HepG2 (cell line): Measurements from ENCODE around the gene FGD5. TPM values are rescaled to one million over a fixed set of nuclear protein-coding genes. Genes with fewer than 3 reads are reported as not detected.

Experiments
- ATAC-seq: fragments of 200-7000 bp; cut with Tn5 transposase; 3 replicates; pipeline ENCODE4 v1.9.1; 2020; ENCODE audit warnings: mild to moderate bottlenecking, moderate library complexity
- BruUV-seq: library from RNA; stranded (reverse); fragments of 400-500 nt; replicated peaks from 2 replicates; lab custom pipeline; 2021; lab: Mats Ljungman, UMichigan
- CTCF ChIA-PET: fragments of 300-600 bp; formaldehyde crosslinking; extraction: SDS; loops from one replicate; lab custom pipeline; 2021; ENCODE audit warnings: low total read pairs, inconsistent platforms, low intra/inter-chr PET ratio; lab: Yijun Ruan, JAX
- POLR2A ChIA-PET: fragments of 350-600 bp; sonication (Branson Sonifier 250); formaldehyde crosslinking; loops from one replicate; lab custom pipeline; 2020; ENCODE audit warnings: antibody characterized with exemption, inconsistent platforms; lab: Yijun Ruan, JAX
- DNase-seq: peaks from one replicate; pipeline ENCODE4 v3.0.0-alpha.2; 2015; ENCODE audit warnings: low spot score
- FAIRE-seq: peaks from 3 replicates; lab custom pipeline; 2011; peaks lifted over from hg19 to GRCh38; lab: Jason Lieb, UNC
- H2AFZ ChIP-seq: one replicate; pipeline ENCODE4 v1.6.1; 2011; ENCODE audit warnings: low read length, inconsistent platforms
- H3K27ac ChIP-seq: fragments of 300-600 bp; 3 replicates; pipeline ENCODE4 v1.8.0; 2011; ENCODE audit warnings: mixed run types, mild to moderate bottlenecking, mixed read lengths, low read length, inconsistent platforms; ENCODE audit not compliant: insufficient read depth; ENCODE audit errors: extremely low read length
- H3K27me3 ChIP-seq, 2 experiments: fragments of 200-600 bp in 1 of 2; 2 replicates in 1 of 2; 3 replicates in 1 of 2; pipeline versions ENCODE4 v1.6.0 to v1.8.0; 2011; ENCODE audit warnings: low read length in 2 of 2, mild to moderate bottlenecking in 2 of 2, moderate library complexity in 2 of 2, inconsistent platforms in 1 of 2; ENCODE audit not compliant: insufficient read depth in 2 of 2, control insufficient read depth in 1 of 2
- H3K36me3 ChIP-seq, 2 experiments: fragments of 200-600 bp in 1 of 2; replicated peaks in 1 of 2; 2 replicates in 1 of 2; 3 replicates in 1 of 2; pipeline versions ENCODE4 v1.5.1 to v1.8.0; 2011; ENCODE audit warnings: low read length in 2 of 2, inconsistent platforms in 1 of 2; ENCODE audit not compliant: insufficient read depth in 2 of 2, control insufficient read depth in 1 of 2
- H3K4me1 ChIP-seq: 2 replicates; pipeline ENCODE4 v1.5.1; 2012; ENCODE audit warnings: low read length, inconsistent platforms; ENCODE audit not compliant: insufficient read depth
- H3K4me2 ChIP-seq: 2 replicates; pipeline ENCODE4 v1.6.0; 2011; ENCODE audit warnings: low read depth, low read length, inconsistent platforms
- H3K4me3 ChIP-seq, 3 experiments: fragments of 200-600 bp in 1 of 3; sonication (generic), shearing (Covaris generic) in 1 of 3; replicated peaks in 1 of 3; 2 replicates each; pipeline ENCODE4 v1.5.1; 2011 to 2016; ENCODE audit warnings: low read length in 3 of 3, inconsistent platforms in 2 of 3, low read depth in 2 of 3, mild to moderate bottlenecking in 2 of 3, control low read depth in 1 of 3, mixed read lengths in 1 of 3; ENCODE audit not compliant: insufficient read depth in 1 of 3
- H3K79me2 ChIP-seq: one replicate; pipeline ENCODE4 v1.6.1; 2011; ENCODE audit warnings: low read length, inconsistent platforms; ENCODE audit not compliant: insufficient read depth
- H3K9ac ChIP-seq: 2 replicates; pipeline ENCODE4 v1.6.0; 2011; ENCODE audit warnings: mild to moderate bottlenecking, low read depth, low read length, inconsistent platforms; ENCODE audit not compliant: insufficient read depth
- H3K9me3 ChIP-seq: 2 replicates; pipeline ENCODE4 v1.5.1; 2012; ENCODE audit warnings: mild to moderate bottlenecking, low read length
- H4K20me1 ChIP-seq: 2 replicates; pipeline ENCODE4 v1.6.0; 2011; ENCODE audit warnings: inconsistent platforms, mild to moderate bottlenecking, low read length, moderate library complexity; ENCODE audit not compliant: insufficient read depth
- CREM ChIP-seq, 2 experiments: sonication (generic) in 1 of 2; formaldehyde crosslinking in 1 of 2; IDR thresholded peaks; 2 replicates each; pipeline versions ENCODE4 v1.4.0 to v1.6.1; 2016 to 2020; ENCODE audit warnings: antibody characterized with exemption in 1 of 2, mild to moderate bottlenecking in 1 of 2, missing genetic modification reagents in 1 of 2
- KMT2A ChIP-seq: sonication (generic); formaldehyde crosslinking; IDR thresholded peaks from 2 replicates; pipeline ENCODE4 v1.4.0; 2020; ENCODE audit warnings: missing genetic modification reagents
- NR2F2 ChIP-seq: IDR thresholded peaks from 2 replicates; pipeline ENCODE4 v1.6.1; 2012; ENCODE audit warnings: low read depth, inconsistent platforms, borderline replicate concordance
- ONECUT2 ChIP-seq: sonication (generic); formaldehyde crosslinking; IDR thresholded peaks from 2 replicates; pipeline ENCODE4 v1.4.0; 2020; ENCODE audit warnings: missing genetic modification reagents
- RAD21 ChIP-seq: fragments of 450-650 bp; formaldehyde crosslinking; IDR thresholded peaks from 2 replicates; pipeline ENCODE4 v1.5.0; 2020; ENCODE audit warnings: mild to moderate bottlenecking
- RXRA ChIP-seq: sonication (generic); formaldehyde crosslinking; IDR thresholded peaks from 2 replicates; pipeline ENCODE4 v1.5.1; 2020; ENCODE audit warnings: missing genetic modification reagents
- SMARCC2 ChIP-seq: fragments of 450-650 bp; IDR thresholded peaks from 2 replicates; pipeline ENCODE4 v1.6.1; 2017; ENCODE audit warnings: antibody characterized with exemption, mild to moderate bottlenecking
- STAT5B ChIP-seq: sonication (generic); formaldehyde crosslinking; IDR thresholded peaks from 2 replicates; pipeline ENCODE4 v1.4.0; 2020; ENCODE audit warnings: missing genetic modification reagents
- ZNF326 ChIP-seq: sonication (generic); formaldehyde crosslinking; IDR thresholded peaks from 2 replicates; pipeline ENCODE4 v1.4.0; 2020; ENCODE audit warnings: missing genetic modification reagents, borderline replicate concordance
- WGBS: methylation state at CpG from one replicate; pipeline ENCODE4 v1.1.6; 2017; ENCODE audit warnings: low lambda C conversion rate; 5-methylcytosine and 5-hydroxymethylcytosine counted together
- in situ Hi-C: cut with HindIII; loops from 2 replicates; pipeline ENCODE4 v1.10.0; 2017; ENCODE audit warnings: low pct_unique_long_range_greater_than_20kb; ENCODE audit not compliant: extremely low pct_ligation_motif_present
- intact Hi-C: fragments of 100-400 bp; cut with micrococcal nuclease; formaldehyde crosslinking; loops from one replicate; pipeline ENCODE4 v1.10.0; 2022; ENCODE audit not compliant: unreplicated experiment
- polyA plus RNA-seq, 8 experiments: library from polyadenylated mRNA; depleted of rRNA in 3 of 8; stranded (reverse) in 7 of 8; unstranded in 1 of 8; fragments of >200 nt; fragmentation: Illumina TruSeq in 4 of 8; extraction: Trizol in 4 of 8; gene quantifications; 2 replicates each; pipeline versions ENCODE4 v1.2.1 to v1.2.3, GENCODE V29; 2011 to 2016; ENCODE audit warnings: low read depth in 4 of 8, missing spikeins in 1 of 8, mixed read lengths in 1 of 8; ENCODE audit not compliant: insufficient read depth in 1 of 8
- total RNA-seq, 5 experiments: library from RNA; depleted of rRNA; stranded (reverse); fragments of >200 nt; fragmentation: Illumina TruSeq; extraction: Trizol; gene quantifications; 2 replicates each; pipeline ENCODE4 v1.2.3, GENCODE V29; 2016; ENCODE audit warnings: low read depth in 1 of 5
- TF ChIP-seq, protein P1 (sequence below): sonication (generic); formaldehyde crosslinking; IDR thresholded peaks from 2 replicates; pipeline ENCODE4 v1.8.0; 2023; ENCODE audit warnings: mild to moderate bottlenecking, missing genetic modification reagents
- TF ChIP-seq, protein P2 (sequence below): sonication (generic); formaldehyde crosslinking; IDR thresholded peaks from 2 replicates; pipeline ENCODE4 v1.9.0; 2021; ENCODE audit warnings: missing genetic modification reagents, mild to moderate bottlenecking, borderline replicate concordance
- TF ChIP-seq, protein P3 (sequence below): sonication (generic); formaldehyde crosslinking; IDR thresholded peaks from 2 replicates; pipeline ENCODE4 v1.4.0; 2020; ENCODE audit warnings: missing genetic modification reagents
- TF ChIP-seq, protein P4 (sequence below): sonication (generic); formaldehyde crosslinking; IDR thresholded peaks from 2 replicates; pipeline ENCODE4 v1.4.0; 2020; ENCODE audit warnings: missing genetic modification reagents
- TF ChIP-seq, protein P5 (sequence below): sonication (generic); formaldehyde crosslinking; IDR thresholded peaks from 2 replicates; pipeline ENCODE4 v1.9.0; 2021; ENCODE audit warnings: missing genetic modification reagents, borderline replicate concordance

The FGD5 gene
- total and polyA plus RNA-seq, 2 of the 13 experiments (the other 11 are each of a cell fraction or from before 2014, with no cell fraction given) = 0.17 TPM; not detected in 1

DNA sequence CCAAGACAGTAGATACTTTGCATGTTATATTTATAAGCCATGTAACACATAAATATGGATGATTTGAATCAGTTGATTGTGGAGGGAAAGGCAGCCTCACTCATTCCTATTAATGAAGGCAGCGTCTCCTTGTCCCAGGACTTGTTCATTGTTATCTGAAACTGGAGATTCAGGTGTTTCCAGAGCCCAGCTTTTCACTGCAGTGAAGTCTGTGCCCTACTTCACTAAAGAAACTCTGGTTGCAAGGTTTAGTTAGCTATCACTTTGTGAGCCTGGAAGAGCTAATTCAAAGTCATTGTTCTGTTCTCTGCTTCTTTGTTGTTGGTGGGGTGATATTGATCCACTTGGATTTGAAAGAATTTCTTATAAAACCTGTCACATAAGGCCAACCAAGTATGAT lies 138.4 kb downstream of the FGD5 start:
- CTCF ChIA-PET = no interaction called here
- peaks cover 4% of the 10 kb centered on the region; the same call in 1 of the 2 replicates for H4K20me1 ChIP-seq
- H2AFZ ChIP-seq = no peak overlapping the region
- no TSS peak for BruUV-seq
- no peak overlapping the region for H3K4me2 ChIP-seq
- FAIRE-seq (no peak), ATAC-seq (no peak), DNase-seq (no peak)
- peaks cover 0 to 27% of the 10 kb centered on the region in 2 experiments; a peak in 2 of 5 replicates for H3K36me3 ChIP-seq
- in situ Hi-C loops (no loop called here), intact Hi-C loops (no loop called here)
- peaks cover 52% of the 10 kb centered on the region for H3K79me2 ChIP-seq
- H3K27me3 ChIP-seq = no peaks in the 10 kb centered on the region
- peaks cover 12% of the 10 kb centered on the region; the same call in 1 of the 2 replicates for H3K4me1 ChIP-seq
- no peak overlapping the region for H3K27ac ChIP-seq
- WGBS = 100% methylated on average over 1 of the region's 1 CpG
- POLR2A ChIA-PET = no interaction called here
- no peaks in the 10 kb centered on the region for H3K9me3 ChIP-seq
- no peak overlapping the region for H3K9ac ChIP-seq
- no peak overlapping the region for H3K4me3 ChIP-seq
- TF ChIP-seq RAD21 (CRISPR knock-in tag) = no peak
- no peak for TF ChIP-seq RXRA
- TF ChIP-seq ZNF326 (CRISPR knock-in tag) = no peak
- no peak for TF ChIP-seq SMARCC2
- no peak for TF ChIP-seq ONECUT2 (CRISPR knock-in tag)
- TF ChIP-seq, protein P1, sequence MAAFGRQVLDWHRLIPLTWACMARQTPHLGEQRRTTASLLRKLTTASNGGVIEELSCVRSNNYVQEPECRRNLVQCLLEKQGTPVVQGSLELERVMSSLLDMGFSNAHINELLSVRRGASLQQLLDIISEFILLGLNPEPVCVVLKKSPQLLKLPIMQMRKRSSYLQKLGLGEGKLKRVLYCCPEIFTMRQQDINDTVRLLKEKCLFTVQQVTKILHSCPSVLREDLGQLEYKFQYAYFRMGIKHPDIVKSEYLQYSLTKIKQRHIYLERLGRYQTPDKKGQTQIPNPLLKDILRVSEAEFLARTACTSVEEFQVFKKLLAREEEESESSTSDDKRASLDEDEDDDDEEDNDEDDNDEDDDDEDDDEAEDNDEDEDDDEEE (CRISPR knock-in tag) = no peak
- TF ChIP-seq STAT5B (CRISPR knock-in tag) = no peak
- TF ChIP-seq, protein P2, sequence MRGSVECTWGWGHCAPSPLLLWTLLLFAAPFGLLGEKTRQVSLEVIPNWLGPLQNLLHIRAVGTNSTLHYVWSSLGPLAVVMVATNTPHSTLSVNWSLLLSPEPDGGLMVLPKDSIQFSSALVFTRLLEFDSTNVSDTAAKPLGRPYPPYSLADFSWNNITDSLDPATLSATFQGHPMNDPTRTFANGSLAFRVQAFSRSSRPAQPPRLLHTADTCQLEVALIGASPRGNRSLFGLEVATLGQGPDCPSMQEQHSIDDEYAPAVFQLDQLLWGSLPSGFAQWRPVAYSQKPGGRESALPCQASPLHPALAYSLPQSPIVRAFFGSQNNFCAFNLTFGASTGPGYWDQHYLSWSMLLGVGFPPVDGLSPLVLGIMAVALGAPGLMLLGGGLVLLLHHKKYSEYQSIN (CRISPR knock-in tag) = no peak
- TF ChIP-seq, protein P3, sequence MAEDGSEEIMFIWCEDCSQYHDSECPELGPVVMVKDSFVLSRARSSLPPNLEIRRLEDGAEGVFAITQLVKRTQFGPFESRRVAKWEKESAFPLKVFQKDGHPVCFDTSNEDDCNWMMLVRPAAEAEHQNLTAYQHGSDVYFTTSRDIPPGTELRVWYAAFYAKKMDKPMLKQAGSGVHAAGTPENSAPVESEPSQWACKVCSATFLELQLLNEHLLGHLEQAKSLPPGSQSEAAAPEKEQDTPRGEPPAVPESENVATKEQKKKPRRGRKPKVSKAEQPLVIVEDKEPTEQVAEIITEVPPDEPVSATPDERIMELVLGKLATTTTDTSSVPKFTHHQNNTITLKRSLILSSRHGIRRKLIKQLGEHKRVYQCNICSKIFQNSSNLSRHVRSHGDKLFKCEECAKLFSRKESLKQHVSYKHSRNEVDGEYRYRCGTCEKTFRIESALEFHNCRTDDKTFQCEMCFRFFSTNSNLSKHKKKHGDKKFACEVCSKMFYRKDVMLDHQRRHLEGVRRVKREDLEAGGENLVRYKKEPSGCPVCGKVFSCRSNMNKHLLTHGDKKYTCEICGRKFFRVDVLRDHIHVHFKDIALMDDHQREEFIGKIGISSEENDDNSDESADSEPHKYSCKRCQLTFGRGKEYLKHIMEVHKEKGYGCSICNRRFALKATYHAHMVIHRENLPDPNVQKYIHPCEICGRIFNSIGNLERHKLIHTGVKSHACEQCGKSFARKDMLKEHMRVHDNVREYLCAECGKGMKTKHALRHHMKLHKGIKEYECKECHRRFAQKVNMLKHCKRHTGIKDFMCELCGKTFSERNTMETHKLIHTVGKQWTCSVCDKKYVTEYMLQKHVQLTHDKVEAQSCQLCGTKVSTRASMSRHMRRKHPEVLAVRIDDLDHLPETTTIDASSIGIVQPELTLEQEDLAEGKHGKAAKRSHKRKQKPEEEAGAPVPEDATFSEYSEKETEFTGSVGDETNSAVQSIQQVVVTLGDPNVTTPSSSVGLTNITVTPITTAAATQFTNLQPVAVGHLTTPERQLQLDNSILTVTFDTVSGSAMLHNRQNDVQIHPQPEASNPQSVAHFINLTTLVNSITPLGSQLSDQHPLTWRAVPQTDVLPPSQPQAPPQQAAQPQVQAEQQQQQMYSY (CRISPR knock-in tag) = no peak
- TF ChIP-seq, protein P4, sequence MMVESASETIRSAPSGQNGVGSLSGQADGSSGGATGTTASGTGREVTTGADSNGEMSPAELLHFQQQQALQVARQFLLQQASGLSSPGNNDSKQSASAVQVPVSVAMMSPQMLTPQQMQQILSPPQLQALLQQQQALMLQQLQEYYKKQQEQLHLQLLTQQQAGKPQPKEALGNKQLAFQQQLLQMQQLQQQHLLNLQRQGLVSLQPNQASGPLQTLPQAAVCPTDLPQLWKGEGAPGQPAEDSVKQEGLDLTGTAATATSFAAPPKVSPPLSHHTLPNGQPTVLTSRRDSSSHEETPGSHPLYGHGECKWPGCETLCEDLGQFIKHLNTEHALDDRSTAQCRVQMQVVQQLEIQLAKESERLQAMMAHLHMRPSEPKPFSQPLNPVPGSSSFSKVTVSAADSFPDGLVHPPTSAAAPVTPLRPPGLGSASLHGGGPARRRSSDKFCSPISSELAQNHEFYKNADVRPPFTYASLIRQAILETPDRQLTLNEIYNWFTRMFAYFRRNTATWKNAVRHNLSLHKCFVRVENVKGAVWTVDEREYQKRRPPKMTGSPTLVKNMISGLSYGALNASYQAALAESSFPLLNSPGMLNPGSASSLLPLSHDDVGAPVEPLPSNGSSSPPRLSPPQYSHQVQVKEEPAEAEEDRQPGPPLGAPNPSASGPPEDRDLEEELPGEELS (CRISPR knock-in tag) = no peak
- no peak for TF ChIP-seq NR2F2
- TF ChIP-seq KMT2A (CRISPR knock-in tag) = no peak
- no peak for TF ChIP-seq CREM (IDR thresholded peaks at IDR 0.05)
- TF ChIP-seq CREM (CRISPR knock-in tag; IDR thresholded peaks at IDR 0.05) = no peak
- TF ChIP-seq, protein P5, sequence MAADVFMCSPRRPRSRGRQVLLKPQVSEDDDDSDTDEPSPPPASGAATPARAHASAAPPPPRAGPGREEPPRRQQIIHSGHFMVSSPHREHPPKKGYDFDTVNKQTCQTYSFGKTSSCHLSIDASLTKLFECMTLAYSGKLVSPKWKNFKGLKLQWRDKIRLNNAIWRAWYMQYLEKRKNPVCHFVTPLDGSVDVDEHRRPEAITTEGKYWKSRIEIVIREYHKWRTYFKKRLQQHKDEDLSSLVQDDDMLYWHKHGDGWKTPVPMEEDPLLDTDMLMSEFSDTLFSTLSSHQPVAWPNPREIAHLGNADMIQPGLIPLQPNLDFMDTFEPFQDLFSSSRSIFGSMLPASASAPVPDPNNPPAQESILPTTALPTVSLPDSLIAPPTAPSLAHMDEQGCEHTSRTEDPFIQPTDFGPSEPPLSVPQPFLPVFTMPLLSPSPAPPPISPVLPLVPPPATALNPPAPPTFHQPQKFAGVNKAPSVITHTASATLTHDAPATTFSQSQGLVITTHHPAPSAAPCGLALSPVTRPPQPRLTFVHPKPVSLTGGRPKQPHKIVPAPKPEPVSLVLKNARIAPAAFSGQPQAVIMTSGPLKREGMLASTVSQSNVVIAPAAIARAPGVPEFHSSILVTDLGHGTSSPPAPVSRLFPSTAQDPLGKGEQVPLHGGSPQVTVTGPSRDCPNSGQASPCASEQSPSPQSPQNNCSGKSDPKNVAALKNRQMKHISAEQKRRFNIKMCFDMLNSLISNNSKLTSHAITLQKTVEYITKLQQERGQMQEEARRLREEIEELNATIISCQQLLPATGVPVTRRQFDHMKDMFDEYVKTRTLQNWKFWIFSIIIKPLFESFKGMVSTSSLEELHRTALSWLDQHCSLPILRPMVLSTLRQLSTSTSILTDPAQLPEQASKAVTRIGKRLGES = no peak
